IPS DF 4.7 (cell line): Measurements from ENCODE around the gene ARHGAP15.

Experiments
- DNase-seq: peaks from one replicate; pipeline ENCODE4 v3.0.0-alpha.2; 2013; ENCODE audit warnings: low spot score; ENCODE audit errors: extremely low read depth

The ARHGAP15 gene

GRCh38 chr2:143398781-143399180 lies 269.6 kb downstream of the ARHGAP15 start:
- no peak for DNase-seq

DNA sequence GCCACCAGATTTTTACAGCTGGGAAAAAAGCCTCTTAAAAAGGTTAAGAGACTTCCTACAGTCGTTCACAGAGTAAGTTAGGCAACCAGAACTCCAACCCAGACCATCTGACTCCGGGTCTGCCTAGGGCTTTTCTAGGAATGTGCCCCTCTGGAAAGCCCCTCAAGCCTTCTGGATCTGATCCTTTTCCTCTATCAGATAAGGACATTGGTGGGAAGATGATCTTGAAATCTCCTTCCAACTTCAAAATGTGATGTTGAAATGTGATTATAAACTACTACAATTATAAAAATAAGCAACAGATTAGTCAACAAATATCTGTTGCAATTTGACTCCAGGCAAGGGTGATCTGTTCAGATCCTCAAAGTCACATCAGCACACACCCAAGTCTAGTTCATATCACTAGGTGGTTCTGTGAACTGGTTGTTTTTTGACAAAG lies 270.4 kb downstream of the ARHGAP15 start:
- no peak for DNase-seq

GRCh38 chr2:143401861-143402260 lies 272.6 kb downstream of the ARHGAP15 start:
- DNase-seq: no peak

DNA sequence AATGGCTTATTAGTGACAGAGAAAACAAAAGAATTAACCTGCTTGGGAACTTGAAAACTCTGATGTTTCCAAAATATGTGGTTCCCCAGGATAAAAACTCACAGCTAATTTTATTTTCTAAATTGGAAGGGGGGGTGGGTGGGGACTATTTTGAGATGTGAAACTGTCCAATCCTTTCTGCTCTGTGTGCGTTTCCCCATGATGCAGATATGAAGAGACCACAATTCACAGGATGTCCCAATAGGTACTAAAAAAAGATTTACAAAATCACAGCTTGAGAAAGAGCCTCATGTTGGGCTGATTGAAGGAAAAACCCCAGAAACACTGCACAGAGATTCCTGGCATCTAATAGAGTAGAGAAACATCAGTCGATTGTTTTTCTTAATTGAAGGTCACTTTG lies 273.2 kb downstream of the ARHGAP15 start:
- no peak for DNase-seq

DNA sequence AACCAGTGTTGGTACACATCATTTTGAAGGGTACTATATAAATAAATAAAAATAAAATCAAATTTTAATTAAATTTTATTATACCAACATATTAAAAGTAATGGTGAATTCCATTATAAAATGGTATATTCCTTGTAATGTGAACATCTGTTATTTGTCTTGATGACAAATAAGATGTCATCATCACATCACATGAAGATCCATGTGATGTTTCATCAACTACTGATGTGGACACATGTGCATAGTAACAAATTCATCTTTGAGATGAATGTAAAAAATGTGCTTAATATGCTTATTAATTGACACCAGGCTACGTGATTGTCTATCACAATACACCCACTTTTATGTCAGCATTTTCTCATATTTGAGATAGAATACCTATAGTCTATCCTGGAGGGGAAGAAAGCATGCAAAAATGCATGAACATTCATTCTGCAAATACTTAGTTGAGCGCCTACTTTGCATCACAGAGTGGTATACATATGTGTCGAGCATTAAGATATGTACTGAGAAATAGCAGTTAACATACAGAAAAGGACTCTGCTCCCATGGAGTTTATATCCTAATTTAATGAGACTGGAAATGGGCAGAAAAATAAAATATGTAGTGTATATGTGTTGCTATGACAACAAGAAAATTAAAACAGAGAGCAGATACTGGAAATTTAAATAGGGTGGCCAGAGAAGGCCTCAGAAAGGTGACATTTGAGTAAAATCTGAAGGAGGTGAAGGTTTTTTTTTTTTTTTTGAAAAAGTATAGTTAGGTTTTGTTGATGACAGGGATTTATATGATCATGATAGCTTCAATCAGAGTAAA lies 281.1 kb downstream of the ARHGAP15 start:
- DNase-seq: no peak

DNA sequence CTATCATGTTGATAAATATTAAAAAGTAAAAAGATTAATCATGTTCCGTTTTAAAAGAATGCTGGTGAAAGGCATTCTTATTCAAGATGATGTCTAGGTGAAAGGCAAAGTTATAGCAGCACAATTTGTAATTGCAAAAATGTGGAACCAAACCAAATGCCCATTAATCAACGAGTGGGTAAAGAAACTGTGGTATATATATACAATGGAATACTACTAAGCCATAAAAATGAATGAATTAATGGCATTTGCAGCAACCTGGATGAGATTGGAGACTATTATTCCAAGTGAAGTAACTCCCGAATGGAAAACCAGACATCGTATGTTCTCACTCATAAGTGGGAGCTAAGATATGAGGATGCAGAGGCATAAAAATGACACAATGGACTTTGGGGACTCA lies 286.4 kb downstream of the ARHGAP15 start:
- DNase-seq: no peak

DNA sequence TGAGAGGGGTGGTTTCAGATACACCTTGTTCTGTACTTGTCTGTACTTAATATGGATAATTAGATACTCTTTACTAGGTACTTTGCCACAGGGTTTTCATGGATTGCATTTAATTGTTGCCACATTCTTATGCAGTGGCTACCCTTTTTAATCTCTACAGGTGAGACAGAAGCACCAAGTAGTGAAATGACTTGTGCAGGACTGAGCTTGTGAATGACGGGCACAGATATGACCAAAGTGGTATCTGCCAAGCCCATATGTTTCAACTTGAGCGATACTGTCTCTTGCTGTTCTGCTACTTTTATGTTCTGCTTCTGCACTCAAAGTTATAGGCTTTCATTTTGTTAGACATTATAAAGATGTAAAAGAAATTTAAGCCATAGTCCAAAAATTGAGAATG lies 288.2 kb downstream of the ARHGAP15 start:
- DNase-seq: no peak

GRCh38 chr2:143420313-143420712 lies 291.1 kb downstream of the ARHGAP15 start:
- DNase-seq: no peak

DNA sequence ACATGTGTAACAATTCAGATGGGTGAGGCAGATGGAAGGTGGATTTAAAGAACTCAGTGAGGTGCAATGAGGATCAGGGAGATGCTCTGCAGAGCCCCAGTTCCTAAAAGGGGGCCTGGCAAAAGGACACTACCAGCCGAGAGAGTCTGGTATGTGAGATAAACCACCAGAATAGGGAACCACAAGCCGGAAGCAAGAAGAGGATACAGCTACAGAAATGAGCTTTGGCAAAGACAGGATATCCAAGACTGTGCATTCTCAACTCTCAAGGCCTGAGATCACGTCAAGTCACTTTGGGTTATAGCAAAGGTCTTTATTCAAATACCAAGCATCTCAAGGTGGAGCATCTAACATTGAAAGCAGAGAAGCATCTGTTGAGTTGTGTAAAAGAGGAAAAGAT lies 293.5 kb downstream of the ARHGAP15 start:
- DNase-seq: no peak

- DNase-seq: no peak
Observed at GRCh38 chr2:143425896-143426295, 296.7 kb downstream of the ARHGAP15 start.

DNA sequence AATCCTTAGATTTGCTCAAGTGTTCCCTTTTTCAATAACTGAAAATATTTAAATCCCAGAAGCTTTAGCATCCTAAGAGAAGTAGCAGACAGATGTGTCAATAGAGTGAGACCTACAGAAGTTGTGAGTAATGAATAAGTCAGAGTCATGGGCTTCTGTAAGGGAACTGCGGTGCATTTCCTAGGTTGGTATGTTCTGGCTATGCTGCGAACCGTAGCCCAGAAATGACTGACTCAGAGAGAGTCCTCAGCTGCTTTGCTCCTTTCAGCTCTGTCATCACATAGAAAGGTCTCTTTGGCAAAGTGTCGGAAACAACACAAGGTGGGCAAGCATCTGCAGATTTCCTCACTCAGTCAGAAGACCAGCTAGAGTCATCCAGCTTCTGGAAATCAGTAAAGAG lies 297.1 kb downstream of the ARHGAP15 start:
- no peak for DNase-seq

DNA sequence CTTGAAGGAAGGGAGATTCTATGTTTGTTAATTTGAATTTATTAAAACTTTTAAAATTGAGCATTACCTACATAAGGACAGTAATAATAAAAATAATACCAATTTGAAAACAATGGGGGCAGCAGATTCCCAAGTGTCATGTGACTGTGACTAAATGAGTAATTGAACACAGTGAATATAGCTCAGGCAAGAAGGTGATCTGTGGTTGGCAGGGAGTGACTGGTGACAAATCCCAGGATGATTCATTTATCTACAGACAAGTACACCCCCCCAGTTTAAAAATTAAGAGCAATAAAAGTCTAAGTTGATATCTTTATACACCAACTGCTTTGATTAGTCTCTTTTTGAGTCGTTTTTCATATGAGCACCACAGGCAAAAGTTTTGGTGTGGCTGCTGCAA lies 299.5 kb downstream of the ARHGAP15 start:
- no peak for DNase-seq

DNA sequence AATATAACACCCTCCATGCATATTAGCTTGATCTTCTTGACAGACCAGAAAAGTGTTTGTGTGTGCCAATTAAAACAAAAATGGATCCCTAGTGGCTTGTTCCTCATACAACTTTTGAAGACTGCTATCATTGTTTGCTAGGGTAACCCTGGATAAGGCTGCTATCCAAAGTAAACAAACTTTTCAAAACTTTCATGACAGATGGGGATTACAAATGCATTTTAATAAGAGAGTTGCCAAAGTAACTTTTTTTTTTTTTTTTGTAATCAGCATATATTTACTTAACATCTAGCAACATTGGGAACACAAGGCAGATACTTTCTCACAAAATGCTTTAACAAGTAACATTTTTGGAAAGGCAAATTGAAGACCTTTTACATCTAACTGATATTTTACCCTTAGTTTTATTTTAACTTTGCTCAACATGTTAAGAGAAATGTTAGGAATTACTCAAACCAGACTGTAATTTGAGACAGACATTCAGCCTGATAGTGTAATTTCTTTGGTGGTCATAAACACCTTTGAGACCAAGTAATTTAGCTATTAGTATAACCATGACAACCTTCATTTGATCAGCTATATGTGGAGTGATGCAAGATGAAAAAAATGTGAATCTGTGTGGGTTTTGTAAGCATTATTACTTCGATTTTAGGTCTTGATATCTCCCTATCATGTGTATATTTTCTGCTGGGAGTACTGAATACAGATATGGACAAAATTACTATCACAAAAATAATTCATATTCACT lies 300.9 kb downstream of the ARHGAP15 start:
- DNase-seq: no peak

GRCh38 chr2:143431316-143431715 lies 302.1 kb downstream of the ARHGAP15 start:
- no peak for DNase-seq

DNA sequence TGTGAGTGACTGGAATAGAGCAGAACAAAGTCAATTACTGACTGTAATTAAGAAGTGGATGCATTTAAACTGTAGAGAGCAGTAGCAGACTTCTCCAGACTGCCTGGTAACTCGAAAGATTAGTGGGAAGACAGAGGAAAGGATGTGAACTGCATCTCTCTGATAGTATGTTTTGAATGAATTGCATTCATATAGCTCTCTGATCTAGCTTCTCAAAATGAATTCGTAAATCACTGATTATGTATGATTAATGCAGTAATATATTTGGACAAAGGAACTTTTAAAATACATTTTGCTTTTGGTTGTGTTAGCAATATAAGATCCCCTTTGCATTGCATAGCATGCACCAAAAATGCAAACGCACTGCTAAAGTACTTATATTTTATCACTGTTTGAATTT lies 304.0 kb downstream of the ARHGAP15 start:
- no peak for DNase-seq

GRCh38 chr2:143433840-143434239 lies 304.6 kb downstream of the ARHGAP15 start:
- no peak for DNase-seq

GRCh38 chr2:143434445-143434844 lies 305.2 kb downstream of the ARHGAP15 start:
- DNase-seq: no peak

GRCh38 chr2:143435131-143435530 lies 305.9 kb downstream of the ARHGAP15 start:
- no peak for DNase-seq

DNA sequence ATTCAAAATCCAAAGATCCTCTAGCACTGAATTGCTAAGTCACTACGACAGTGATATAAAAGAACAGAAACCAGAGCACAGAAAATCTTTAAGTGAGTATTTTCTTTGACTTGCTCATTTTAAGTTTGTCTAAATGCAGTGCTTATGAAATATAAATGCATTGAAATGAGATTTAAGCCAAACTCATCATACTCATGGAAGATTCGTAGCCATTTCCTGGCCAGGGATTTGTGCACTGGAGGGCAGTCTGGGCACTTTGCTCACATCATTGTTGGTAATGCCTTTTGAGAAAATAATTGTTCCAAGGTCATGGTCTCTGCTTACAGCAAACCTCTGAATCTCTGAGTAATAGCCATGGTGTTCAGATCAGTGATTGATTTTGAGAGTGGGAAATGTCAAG lies 307.7 kb downstream of the ARHGAP15 start:
- DNase-seq: no peak

- no peak for DNase-seq
Observed at GRCh38 chr2:143440411-143441012, 311.3 kb downstream of the ARHGAP15 start.

DNA sequence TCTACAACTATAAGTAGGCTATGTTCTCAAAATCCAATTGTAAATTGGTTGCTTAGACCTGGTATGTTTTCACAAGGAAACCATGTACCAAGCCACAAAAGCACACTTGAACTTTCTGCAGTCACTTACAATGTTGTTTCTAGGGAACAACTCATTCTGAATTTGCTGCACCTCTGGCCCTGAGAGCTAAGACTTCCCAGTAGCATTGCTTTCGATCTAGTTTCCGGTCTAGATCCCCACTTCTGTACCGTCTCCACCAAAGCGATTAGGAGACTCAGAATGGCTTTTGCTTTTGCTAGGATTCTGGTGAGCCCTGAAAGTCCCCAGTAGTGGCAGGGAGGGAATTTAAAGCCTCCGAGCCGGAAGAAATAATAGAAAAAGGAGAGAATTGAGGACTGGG lies 313.0 kb downstream of the ARHGAP15 start:
- DNase-seq: no peak

DNA sequence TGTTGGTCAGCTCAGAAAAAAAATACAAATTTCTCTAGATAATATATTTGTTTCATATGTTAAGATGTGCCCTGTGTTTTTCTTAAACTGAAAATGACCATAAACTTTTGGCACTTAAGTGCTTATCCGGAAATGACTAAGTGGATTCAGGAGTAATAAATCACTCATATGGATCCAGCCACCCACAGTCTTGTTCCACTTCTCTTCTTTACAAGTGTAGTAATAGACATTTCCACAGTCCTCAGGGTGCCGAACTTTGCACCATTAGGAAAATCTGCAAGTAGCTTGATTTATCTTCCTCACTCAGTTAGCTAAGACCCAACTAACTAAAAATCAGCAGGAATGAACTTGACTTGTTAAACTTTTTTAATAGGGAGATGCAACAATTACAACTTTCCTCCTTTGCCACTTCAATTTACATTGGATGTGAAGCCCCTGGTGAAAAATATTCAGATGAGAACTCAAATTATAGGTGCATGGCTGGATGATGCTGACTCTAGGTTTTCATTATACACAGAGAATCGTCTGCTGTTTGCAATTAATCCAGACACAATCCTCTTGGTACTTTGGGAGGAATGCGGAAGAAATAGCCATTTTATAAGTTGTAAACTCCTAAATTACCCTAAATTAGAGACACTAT lies 322.5 kb downstream of the ARHGAP15 start:
- DNase-seq: no peak
